ENCODE measurements around the gene C10orf105. TPM values are rescaled to one million over a fixed set of nuclear protein-coding genes. Genes with fewer than 3 reads are reported as not detected.

The C10orf105 gene
- total and polyA plus RNA-seq, 9 donors = 0.08 to 0.48 (median 0.19) TPM

- Histone ChIP-seq H3K4me3 (ENCODE audit: low read length) (no peak overlapping the region), H3K27ac (ENCODE audit: low read length) (no peak overlapping the region), H3K36me3 (ENCODE audit: control insufficient read depth, insufficient read depth, low read length) (peaks cover 18% of the 10 kb centered on the region), H3K9me3 (replicated peaks; ENCODE audit: control insufficient read depth, low read depth, low read length) (no peaks in the 10 kb centered on the region), H3K4me1 (ENCODE audit: control insufficient read depth, insufficient read depth, low read length) (peaks cover 86% of the 10 kb centered on the region), H3K27me3 (ENCODE audit: control insufficient read depth, insufficient read depth, low read length) (no peaks in the 10 kb centered on the region)
- WGBS (ENCODE audit: insufficient coverage) = 70% methylated on average over 2 of the region's 5 CpGs
- DNase-seq = no peak
Measured at GRCh38 chr10:71750986-71751385, 31.4 kb upstream of the C10orf105 start.

GRCh38 chr10:71750124-71750841 lies 30.7 kb upstream of the C10orf105 start:
- no peak overlapping the region for H3K4me3 ChIP-seq (ENCODE audit: low read length)
- no peaks in the 10 kb centered on the region for H3K27me3 ChIP-seq (ENCODE audit: control insufficient read depth, insufficient read depth, low read length)
- H3K36me3 ChIP-seq (ENCODE audit: control insufficient read depth, insufficient read depth, low read length) = peaks cover 18% of the 10 kb centered on the region
- no peak for DNase-seq
- 71% methylated on average over 7 of the region's 15 CpGs for WGBS (ENCODE audit: insufficient coverage)
- peaks cover 91% of the 10 kb centered on the region for H3K4me1 ChIP-seq (ENCODE audit: control insufficient read depth, insufficient read depth, low read length)
- H3K9me3 ChIP-seq (replicated peaks; ENCODE audit: control insufficient read depth, low read depth, low read length) = no peaks in the 10 kb centered on the region
- peak overlapping the region; percentile 85 for H3K27ac ChIP-seq (ENCODE audit: low read length)

- DNase-seq = no peak
- H3K36me3 ChIP-seq (ENCODE audit: control insufficient read depth, insufficient read depth, low read length) = peaks cover 18% of the 10 kb centered on the region
Measured at GRCh38 chr10:71749396-71749795, 29.8 kb upstream of the C10orf105 start.

GRCh38 chr10:71748671-71749191 lies 29.2 kb upstream of the C10orf105 start:
- WGBS (ENCODE audit: insufficient coverage) = 17% methylated on average over 8 of the region's 15 CpGs
- peak overlapping the region; percentile 85 for H3K27ac ChIP-seq (ENCODE audit: low read length)
- peaks cover 18% of the 10 kb centered on the region for H3K36me3 ChIP-seq (ENCODE audit: control insufficient read depth, insufficient read depth, low read length)
- H3K27me3 ChIP-seq (ENCODE audit: control insufficient read depth, insufficient read depth, low read length) = no peaks in the 10 kb centered on the region
- H3K9me3 ChIP-seq (replicated peaks; ENCODE audit: control insufficient read depth, low read depth, low read length) = no peaks in the 10 kb centered on the region
- DNase-seq = peak; percentile 89
- peaks cover 81% of the 10 kb centered on the region for H3K4me1 ChIP-seq (ENCODE audit: control insufficient read depth, insufficient read depth, low read length)
- no peak overlapping the region for H3K4me3 ChIP-seq (ENCODE audit: low read length)

More at GRCh38 chr10:71749396-71749795, 29.8 kb upstream of the C10orf105 start:
- Histone ChIP-seq H3K27ac (ENCODE audit: low read length) (peak overlapping the region; percentile 85), H3K4me1 (ENCODE audit: control insufficient read depth, insufficient read depth, low read length) (peaks cover 88% of the 10 kb centered on the region), H3K4me3 (ENCODE audit: low read length) (no peak overlapping the region), H3K27me3 (ENCODE audit: control insufficient read depth, insufficient read depth, low read length) (no peaks in the 10 kb centered on the region), H3K9me3 (replicated peaks; ENCODE audit: control insufficient read depth, low read depth, low read length) (no peaks in the 10 kb centered on the region)
- 83% methylated on average over 4 of the region's 4 CpGs for WGBS (ENCODE audit: insufficient coverage)

GRCh38 chr10:71747551-71748523 lies 28.3 kb upstream of the C10orf105 start:
- Histone ChIP-seq H3K9me3 (replicated peaks; ENCODE audit: control insufficient read depth, low read depth, low read length) (peaks cover 2% of the 10 kb centered on the region), H3K27ac (ENCODE audit: low read length) (peak overlapping the region; percentile 85), H3K36me3 (ENCODE audit: control insufficient read depth, insufficient read depth, low read length) (peaks cover 19% of the 10 kb centered on the region), H3K27me3 (ENCODE audit: control insufficient read depth, insufficient read depth, low read length) (no peaks in the 10 kb centered on the region), H3K4me3 (ENCODE audit: low read length) (no peak overlapping the region), H3K4me1 (ENCODE audit: control insufficient read depth, insufficient read depth, low read length) (peaks cover 73% of the 10 kb centered on the region)
- DNase-seq = peak; percentile 58
- WGBS (ENCODE audit: insufficient coverage) = 59% methylated on average over 5 of the region's 14 CpGs

GRCh38 chr10:71747039-71747531 lies 27.5 kb upstream of the C10orf105 start:
- WGBS (ENCODE audit: insufficient coverage) = 55% methylated on average over 2 of the region's 2 CpGs
- Histone ChIP-seq H3K9me3 (replicated peaks; ENCODE audit: control insufficient read depth, low read depth, low read length) (peaks cover 6% of the 10 kb centered on the region), H3K27me3 (ENCODE audit: control insufficient read depth, insufficient read depth, low read length) (no peaks in the 10 kb centered on the region), H3K36me3 (ENCODE audit: control insufficient read depth, insufficient read depth, low read length) (peaks cover 16% of the 10 kb centered on the region), H3K4me1 (ENCODE audit: control insufficient read depth, insufficient read depth, low read length) (peaks cover 65% of the 10 kb centered on the region), H3K4me3 (ENCODE audit: low read length) (no peak overlapping the region), H3K27ac (ENCODE audit: low read length) (peak overlapping the region; percentile 85)
- DNase-seq = no peak

GRCh38 chr10:71746344-71747037 lies 26.9 kb upstream of the C10orf105 start:
- Histone ChIP-seq H3K27me3 (ENCODE audit: control insufficient read depth, insufficient read depth, low read length) (no peaks in the 10 kb centered on the region), H3K4me1 (ENCODE audit: control insufficient read depth, insufficient read depth, low read length) (peaks cover 62% of the 10 kb centered on the region), H3K4me3 (ENCODE audit: low read length) (no peak overlapping the region), H3K9me3 (replicated peaks; ENCODE audit: control insufficient read depth, low read depth, low read length) (peaks cover 6% of the 10 kb centered on the region), H3K36me3 (ENCODE audit: control insufficient read depth, insufficient read depth, low read length) (peaks cover 18% of the 10 kb centered on the region), H3K27ac (ENCODE audit: low read length) (peak overlapping the region; percentile 75)
- WGBS (ENCODE audit: insufficient coverage) = 30% methylated on average over 11 of the region's 13 CpGs
- DNase-seq = peak; percentile 64

- Histone ChIP-seq H3K9me3 (replicated peaks; ENCODE audit: control insufficient read depth, low read depth, low read length) (peaks cover 6% of the 10 kb centered on the region), H3K4me3 (ENCODE audit: low read length) (no peak overlapping the region), H3K4me1 (ENCODE audit: control insufficient read depth, insufficient read depth, low read length) (peaks cover 58% of the 10 kb centered on the region), H3K27me3 (ENCODE audit: control insufficient read depth, insufficient read depth, low read length) (no peaks in the 10 kb centered on the region), H3K36me3 (ENCODE audit: control insufficient read depth, insufficient read depth, low read length) (peaks cover 15% of the 10 kb centered on the region), H3K27ac (ENCODE audit: low read length) (peak overlapping the region; percentile 75)
- DNase-seq = peak; percentile 41
- no CpG with 5 or more reads among the region's 2 CpGs for WGBS (ENCODE audit: insufficient coverage)
Measured at GRCh38 chr10:71745664-71746250, 26.2 kb upstream of the C10orf105 start.

- Histone ChIP-seq H3K4me3 (ENCODE audit: low read length) (no peak overlapping the region), H3K27ac (ENCODE audit: low read length) (peak overlapping the region; percentile 75), H3K4me1 (ENCODE audit: control insufficient read depth, insufficient read depth, low read length) (peaks cover 51% of the 10 kb centered on the region), H3K36me3 (ENCODE audit: control insufficient read depth, insufficient read depth, low read length) (peaks cover 10% of the 10 kb centered on the region), H3K27me3 (ENCODE audit: control insufficient read depth, insufficient read depth, low read length) (no peaks in the 10 kb centered on the region), H3K9me3 (replicated peaks; ENCODE audit: control insufficient read depth, low read depth, low read length) (peaks cover 6% of the 10 kb centered on the region)
- no peak for DNase-seq
- WGBS (ENCODE audit: insufficient coverage) = 90% methylated on average over 3 of the region's 8 CpGs
Measured at GRCh38 chr10:71744897-71745663, 25.5 kb upstream of the C10orf105 start.
